ENCODE data around the gene MAN1C1.
"Not testable (repeated sequence)": the region's sequence is repeated elsewhere in the genome, so short reads cannot be mapped to it uniquely, and the experiment has no call there.

The MAN1C1 gene

GRCh38 chr1:25603779-25604538, 12.6 kb upstream of the MAN1C1 start:
- H3K9me3 ChIP-seq (ENCODE audit: control insufficient read depth, insufficient read depth, low read depth, low read length); H3K27ac ChIP-seq (ENCODE audit: low read depth, low read length); H3K4me3 ChIP-seq (ENCODE audit: low read depth, low read length); H3K36me3 ChIP-seq (ENCODE audit: control insufficient read depth, insufficient read depth, low read length); H3K27me3 ChIP-seq (ENCODE audit: control insufficient read depth, insufficient read depth, low read length); H3K9ac ChIP-seq (ENCODE audit: low read length); H3K4me1 ChIP-seq (ENCODE audit: control insufficient read depth, insufficient read depth, low read length): not testable (repeated sequence)

- H3K4me3 ChIP-seq (ENCODE audit: low read depth, low read length): no peak overlapping the region
- no peak overlapping the region for H3K27ac ChIP-seq (ENCODE audit: low read depth, low read length)
- H3K9me3 ChIP-seq (ENCODE audit: control insufficient read depth, insufficient read depth, low read depth, low read length): 0 out of 2 replicates have a peak, but pooled peaks cover 2% of the 10 kb centered on the region
- H3K4me1 ChIP-seq (ENCODE audit: control insufficient read depth, insufficient read depth, low read length): peaks cover 6% of the 10 kb centered on the region; the same call in 1 of the 2 replicates
- H3K9ac ChIP-seq (ENCODE audit: low read length): no peak overlapping the region
- no peaks in the 10 kb centered on the region for H3K36me3 ChIP-seq (ENCODE audit: control insufficient read depth, insufficient read depth, low read length)
- H3K27me3 ChIP-seq (ENCODE audit: control insufficient read depth, insufficient read depth, low read length): peaks cover 4% of the 10 kb centered on the region; the same call in 1 of the 2 replicates
Measured at GRCh38 chr1:25607123-25607522, 9.5 kb upstream of the MAN1C1 start.

GRCh38 chr1:25608488-25609178, 8.0 kb upstream of the MAN1C1 start:
- H3K27me3 ChIP-seq (ENCODE audit: control insufficient read depth, insufficient read depth, low read length): peaks cover 9% of the 10 kb centered on the region
- no peaks in the 10 kb centered on the region for H3K9me3 ChIP-seq (ENCODE audit: control insufficient read depth, insufficient read depth, low read depth, low read length)
- no peaks in the 10 kb centered on the region for H3K36me3 ChIP-seq (ENCODE audit: control insufficient read depth, insufficient read depth, low read length)
- peaks cover 6% of the 10 kb centered on the region; the same call in 1 of the 2 replicates for H3K4me1 ChIP-seq (ENCODE audit: control insufficient read depth, insufficient read depth, low read length)
- H3K27ac ChIP-seq (ENCODE audit: low read depth, low read length): no peak overlapping the region
- H3K9ac ChIP-seq (ENCODE audit: low read length): no peak overlapping the region
- H3K4me3 ChIP-seq (ENCODE audit: low read depth, low read length): no peak overlapping the region

- peaks cover 6% of the 10 kb centered on the region; the same call in 1 of the 2 replicates for H3K4me1 ChIP-seq (ENCODE audit: control insufficient read depth, insufficient read depth, low read length)
Measured at GRCh38 chr1:25609921-25610320, 6.7 kb upstream of the MAN1C1 start.

GRCh38 chr1:25610822-25611630, 5.6 kb upstream of the MAN1C1 start:
- H3K9me3 ChIP-seq (ENCODE audit: control insufficient read depth, insufficient read depth, low read depth, low read length): no peaks in the 10 kb centered on the region
- H3K4me1 ChIP-seq (ENCODE audit: control insufficient read depth, insufficient read depth, low read length): peaks cover 12% of the 10 kb centered on the region
- H3K36me3 ChIP-seq (ENCODE audit: control insufficient read depth, insufficient read depth, low read length): no peaks in the 10 kb centered on the region
- H3K4me3 ChIP-seq (ENCODE audit: low read depth, low read length): no peak overlapping the region
- no peak overlapping the region for H3K9ac ChIP-seq (ENCODE audit: low read length)
- no peak overlapping the region for H3K27ac ChIP-seq (ENCODE audit: low read depth, low read length)
- peaks cover 27% of the 10 kb centered on the region for H3K27me3 ChIP-seq (ENCODE audit: control insufficient read depth, insufficient read depth, low read length)

More at GRCh38 chr1:25609921-25610320, 6.7 kb upstream of the MAN1C1 start:
- Histone ChIP-seq H3K36me3 (ENCODE audit: control insufficient read depth, insufficient read depth, low read length) (no peaks in the 10 kb centered on the region), H3K27ac (ENCODE audit: low read depth, low read length) (no peak overlapping the region), H3K9me3 (ENCODE audit: control insufficient read depth, insufficient read depth, low read depth, low read length) (no peaks in the 10 kb centered on the region), H3K27me3 (ENCODE audit: control insufficient read depth, insufficient read depth, low read length) (peaks cover 17% of the 10 kb centered on the region), H3K4me3 (ENCODE audit: low read depth, low read length) (no peak overlapping the region), H3K9ac (ENCODE audit: low read length) (no peak overlapping the region)

- Histone ChIP-seq H3K36me3 (ENCODE audit: control insufficient read depth, insufficient read depth, low read length) (no peaks in the 10 kb centered on the region), H3K9ac (ENCODE audit: low read length) (no peak overlapping the region), H3K27ac (ENCODE audit: low read depth, low read length) (no peak overlapping the region), H3K27me3 (ENCODE audit: control insufficient read depth, insufficient read depth, low read length) (peaks cover 27% of the 10 kb centered on the region), H3K9me3 (ENCODE audit: control insufficient read depth, insufficient read depth, low read depth, low read length) (no peaks in the 10 kb centered on the region), H3K4me3 (ENCODE audit: low read depth, low read length) (no peak overlapping the region), H3K4me1 (ENCODE audit: control insufficient read depth, insufficient read depth, low read length) (peaks cover 12% of the 10 kb centered on the region)
Measured at GRCh38 chr1:25611843-25612242, 4.7 kb upstream of the MAN1C1 start.

GRCh38 chr1:25612421-25612820, 4.2 kb upstream of the MAN1C1 start:
- Histone ChIP-seq H3K4me1 (ENCODE audit: control insufficient read depth, insufficient read depth, low read length) (peaks cover 12% of the 10 kb centered on the region), H3K4me3 (ENCODE audit: low read depth, low read length) (no peak overlapping the region), H3K9me3 (ENCODE audit: control insufficient read depth, insufficient read depth, low read depth, low read length) (no peaks in the 10 kb centered on the region), H3K9ac (ENCODE audit: low read length) (no peak overlapping the region), H3K36me3 (ENCODE audit: control insufficient read depth, insufficient read depth, low read length) (no peaks in the 10 kb centered on the region), H3K27ac (ENCODE audit: low read depth, low read length) (no peak overlapping the region), H3K27me3 (ENCODE audit: control insufficient read depth, insufficient read depth, low read length) (peaks cover 27% of the 10 kb centered on the region)

GRCh38 chr1:25613091-25613490, 3.5 kb upstream of the MAN1C1 start:
- no peak overlapping the region for H3K4me3 ChIP-seq (ENCODE audit: low read depth, low read length)
- no peaks in the 10 kb centered on the region for H3K36me3 ChIP-seq (ENCODE audit: control insufficient read depth, insufficient read depth, low read length)
- H3K27me3 ChIP-seq (ENCODE audit: control insufficient read depth, insufficient read depth, low read length): peaks cover 34% of the 10 kb centered on the region
- no peaks in the 10 kb centered on the region for H3K9me3 ChIP-seq (ENCODE audit: control insufficient read depth, insufficient read depth, low read depth, low read length)
- H3K4me1 ChIP-seq (ENCODE audit: control insufficient read depth, insufficient read depth, low read length): peaks cover 12% of the 10 kb centered on the region
- H3K27ac ChIP-seq (ENCODE audit: low read depth, low read length): no peak overlapping the region
- no peak overlapping the region for H3K9ac ChIP-seq (ENCODE audit: low read length)

- no peaks in the 10 kb centered on the region for H3K36me3 ChIP-seq (ENCODE audit: control insufficient read depth, insufficient read depth, low read length)
- no peaks in the 10 kb centered on the region for H3K9me3 ChIP-seq (ENCODE audit: control insufficient read depth, insufficient read depth, low read depth, low read length)
- H3K27me3 ChIP-seq (ENCODE audit: control insufficient read depth, insufficient read depth, low read length): peaks cover 42% of the 10 kb centered on the region
- no peak overlapping the region for H3K27ac ChIP-seq (ENCODE audit: low read depth, low read length)
- no peak overlapping the region for H3K4me3 ChIP-seq (ENCODE audit: low read depth, low read length)
- H3K9ac ChIP-seq (ENCODE audit: low read length): no peak overlapping the region
- peaks cover 22% of the 10 kb centered on the region for H3K4me1 ChIP-seq (ENCODE audit: control insufficient read depth, insufficient read depth, low read length)
Measured at GRCh38 chr1:25614501-25615171, 2.0 kb upstream of the MAN1C1 start.

- H3K27me3 ChIP-seq (ENCODE audit: control insufficient read depth, insufficient read depth, low read length): peaks cover 42% of the 10 kb centered on the region
- no peaks in the 10 kb centered on the region for H3K36me3 ChIP-seq (ENCODE audit: control insufficient read depth, insufficient read depth, low read length)
Measured at GRCh38 chr1:25615172-25615541, 1.4 kb upstream of the MAN1C1 start.

More at GRCh38 chr1:25615172-25615541, 1.4 kb upstream of the MAN1C1 start:
- Histone ChIP-seq H3K27ac (ENCODE audit: low read depth, low read length) (no peak overlapping the region), H3K4me3 (ENCODE audit: low read depth, low read length) (no peak overlapping the region), H3K9me3 (ENCODE audit: control insufficient read depth, insufficient read depth, low read depth, low read length) (no peaks in the 10 kb centered on the region), H3K9ac (ENCODE audit: low read length) (no peak overlapping the region), H3K4me1 (ENCODE audit: control insufficient read depth, insufficient read depth, low read length) (peaks cover 23% of the 10 kb centered on the region)
